Measurements from ENCODE around the gene PLEKHA6.

DNA sequence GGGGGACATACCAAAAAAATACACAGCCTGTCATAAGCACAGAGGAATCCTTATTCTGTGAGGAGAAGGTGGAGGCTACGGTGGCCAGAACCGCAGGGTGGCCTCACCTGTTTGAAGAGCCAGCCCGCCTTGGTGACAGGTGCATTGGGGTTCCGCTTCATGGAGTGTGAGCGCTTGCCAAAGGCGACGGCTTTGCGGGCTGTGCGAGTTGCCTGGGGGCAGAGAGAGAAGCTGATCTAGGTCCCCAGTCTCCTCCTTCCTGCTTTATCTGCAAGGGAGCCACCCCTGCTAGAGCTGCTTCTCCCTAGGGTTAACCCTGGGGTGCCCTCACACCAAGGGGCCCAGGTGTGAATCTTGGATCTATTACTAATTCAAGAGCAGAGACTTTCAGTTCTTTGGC is 91.6 kb downstream of the PLEKHA6 start:
- no peak for TF ChIP-seq TSHZ2 (CRISPR knock-in tag; IDR thresholded peaks at IDR 0.05)
- no peak for TF ChIP-seq ISL1 (CRISPR knock-in tag; IDR thresholded peaks at IDR 0.05)
- TF ChIP-seq CREB5 (CRISPR knock-in tag; IDR thresholded peaks at IDR 0.05; ENCODE audit: low read depth) = no peak
- no peak for TF ChIP-seq TCF4 (CRISPR knock-in tag; IDR thresholded peaks at IDR 0.05; ENCODE audit: borderline replicate concordance)
- TF ChIP-seq ESRRG (CRISPR knock-in tag; IDR thresholded peaks at IDR 0.05) = no peak
- no peak for TF ChIP-seq ZC3H10 (CRISPR knock-in tag; IDR thresholded peaks at IDR 0.05)
- no peak for TF ChIP-seq PATZ1 (CRISPR knock-in tag; IDR thresholded peaks at IDR 0.05; ENCODE audit: borderline replicate concordance)
- TF ChIP-seq GLIS3 (CRISPR knock-in tag; IDR thresholded peaks at IDR 0.05) = no peak
- no peak for TF ChIP-seq ZNF565 (CRISPR knock-in tag; conservative IDR thresholded peaks at IDR 0.05; ENCODE audit: low read depth)
- TF ChIP-seq SNAI2 (CRISPR knock-in tag; IDR thresholded peaks at IDR 0.05) = no peak
- TF ChIP-seq RARB (CRISPR knock-in tag; IDR thresholded peaks at IDR 0.05) = no peak
